Natural killer cell (primary cell): ENCODE results near the gene AGXT. TPM values are rescaled to one million over a fixed set of nuclear protein-coding genes. Genes with fewer than 3 reads are reported as not detected.

ENCODE experiments used
- ATAC-seq, 3 donors: fragments of 150-1000 bp in 2 of 3; fragments of 200-7000 bp in 1 of 3; cut with Tn5 transposase; 1 replicate in 1 of 3; 2 replicates in 2 of 3; pipeline ENCODE4 v1.10.0; 2021; ENCODE audit warnings: mild to moderate bottlenecking in 2 of 3, moderate library complexity in 2 of 3
- DNase-seq, 2 donors: peaks; one replicate each; pipeline versions ENCODE4 v3.0.0 to v3.0.0-alpha.2; 2013 to 2021; ENCODE audit warnings: mixed read lengths in 1 of 2
- H3K27ac ChIP-seq: one replicate; pipeline ENCODE4 v1.5.1; 2013; ENCODE audit warnings: mild to moderate bottlenecking, low read length
- H3K27me3 ChIP-seq: one replicate; pipeline ENCODE4 v1.6.1; 2013; ENCODE audit warnings: low read length; ENCODE audit not compliant: control insufficient read depth, insufficient read depth
- H3K36me3 ChIP-seq: one replicate; pipeline ENCODE4 v1.6.1; 2013; ENCODE audit warnings: low read length; ENCODE audit not compliant: control insufficient read depth, insufficient read depth
- H3K4me1 ChIP-seq: one replicate; pipeline ENCODE4 v1.6.1; 2013; ENCODE audit warnings: low read length; ENCODE audit not compliant: control insufficient read depth, insufficient read depth
- H3K4me3 ChIP-seq: one replicate; pipeline ENCODE4 v1.5.1; 2013; ENCODE audit warnings: low read length
- H3K9me3 ChIP-seq: one replicate; pipeline ENCODE4 v1.6.1; 2013; ENCODE audit warnings: low read length; ENCODE audit not compliant: control insufficient read depth, insufficient read depth
- H3K27ac Mint-ChIP-seq, 2 donors: one replicate each; pipeline ENCODE4 v1.8.0; 2022; ENCODE audit warnings: mild to moderate bottlenecking in 2 of 2, mixed read lengths in 2 of 2, moderate library complexity in 1 of 2
- H3K27me3 Mint-ChIP-seq, 2 donors: one replicate each; pipeline ENCODE4 v1.8.0; 2022; ENCODE audit warnings: low read depth in 2 of 2, mixed read lengths in 2 of 2
- H3K36me3 Mint-ChIP-seq: one replicate; pipeline ENCODE4 v1.8.0; 2022; ENCODE audit warnings: mixed read lengths
- H3K4me1 Mint-ChIP-seq, 2 donors: one replicate each; pipeline ENCODE4 v1.8.0; 2022; ENCODE audit warnings: mixed read lengths in 2 of 2
- H3K4me3 Mint-ChIP-seq: one replicate; pipeline ENCODE4 v1.8.0; 2022; ENCODE audit warnings: mild to moderate bottlenecking, moderate library complexity, mixed read lengths
- H3K9me3 Mint-ChIP-seq, 2 donors: one replicate each; pipeline ENCODE4 v1.8.0; 2022; ENCODE audit warnings: mixed read lengths in 2 of 2
- CTCF ChIP-seq: fragments of 200-600 bp; IDR thresholded peaks from one replicate; pipeline ENCODE4 v1.8.0; 2022; ENCODE audit warnings: antibody characterized with exemption
- WGBS: methylation state at CpG from one replicate; pipeline ENCODE4 v1.1.7; 2013; ENCODE audit warnings: missing lambda C conversion rate; ENCODE audit not compliant: insufficient coverage; 5-methylcytosine and 5-hydroxymethylcytosine counted together
- intact Hi-C: fragments of 100-400 bp; cut with micrococcal nuclease; formaldehyde crosslinking; loops from one replicate; pipeline ENCODE4 v1.14.2; 2022
- total RNA-seq, 4 donors: library from RNA; stranded (reverse); fragments of 120-200 nt in 1 of 4; gene quantifications; one replicate each; pipeline versions ENCODE4 v1.2.3 to v1.2.4, GENCODE V29; 2013 to 2022

Gene AGXT
- total RNA-seq, 3 donors from 2014 or later (not counting 1 experiment from before 2014, with no cell fraction given) = not detected

GRCh38 chr2:240905176-240905781 is 36.7 kb downstream of the AGXT start:
- no peaks in the 10 kb centered on the region for H3K9me3 ChIP-seq
- ATAC-seq = no peak
- Mint-ChIP-seq H3K4me1 (no peaks in the 10 kb centered on the region), H3K9me3 (no peaks in the 10 kb centered on the region), H3K4me3 (no peak overlapping the region), H3K27ac (no peak overlapping the region), H3K27me3 (no peaks in the 10 kb centered on the region), H3K36me3 (no peaks in the 10 kb centered on the region)
- intact Hi-C loops = no loop called here
- no peaks in the 10 kb centered on the region for H3K27me3 ChIP-seq
- H3K4me3 ChIP-seq = no peak overlapping the region
- H3K36me3 ChIP-seq = no peaks in the 10 kb centered on the region
- H3K4me1 ChIP-seq = no peaks in the 10 kb centered on the region
- H3K27ac ChIP-seq = no peak overlapping the region
- TF ChIP-seq CTCF = no peak
- DNase-seq = no peak
- 54% methylated on average over 13 of the region's 13 CpGs for WGBS

- Histone ChIP-seq H3K4me1 (no peaks in the 10 kb centered on the region), H3K27ac (no peak within 1 kb of the TSS), H3K27me3 (no peaks in the 10 kb centered on the region), H3K4me3 (no peak within 1 kb of the TSS), H3K9me3 (no peaks in the 10 kb centered on the region), H3K36me3 (no peaks in the 10 kb centered on the region)
- H3K4me3 Mint-ChIP-seq = no peak within 1 kb of the TSS
- DNase-seq (no peak), ATAC-seq (no peak)
- H3K27me3 Mint-ChIP-seq = no peaks in the 10 kb centered on the region
- no peaks in the 10 kb centered on the region for H3K9me3 Mint-ChIP-seq
- H3K27ac Mint-ChIP-seq = no peak within 1 kb of the TSS
- H3K4me1 Mint-ChIP-seq = no peaks in the 10 kb centered on the region
- no peak for TF ChIP-seq CTCF
- WGBS = 85% methylated on average over 23 of the region's 23 CpGs
- intact Hi-C loops = no loop called here
- no peaks in the 10 kb centered on the region for H3K36me3 Mint-ChIP-seq
Measured at GRCh38 chr2:240906141-240906910, 37.7 kb downstream of the AGXT start, which contains the start of gene CROCC2. Gene CROCC2, plus strand, starts transcription at chr2:240906336. Its CDS starts 178 bp downstream, at chr2:240906514.

GRCh38 chr2:240906911-240907590 is 38.4 kb downstream of the AGXT start:
- DNase-seq (no peak), ATAC-seq (no peak)
- Histone ChIP-seq H3K36me3 (no peaks in the 10 kb centered on the region), H3K27ac (no peak overlapping the region), H3K4me3 (no peak overlapping the region), H3K9me3 (no peaks in the 10 kb centered on the region), H3K27me3 (no peaks in the 10 kb centered on the region), H3K4me1 (no peaks in the 10 kb centered on the region)
- Mint-ChIP-seq H3K36me3 (no peaks in the 10 kb centered on the region), H3K4me3 (no peak overlapping the region), H3K27me3 (peaks cover 0 to under 1% of the 10 kb centered on the region in 2 donors), H3K9me3 (no peaks in the 10 kb centered on the region), H3K27ac (no peak overlapping the region), H3K4me1 (no peaks in the 10 kb centered on the region)
- intact Hi-C loops = no loop called here
- no peak for TF ChIP-seq CTCF
- 82% methylated on average over 22 of the region's 22 CpGs for WGBS
